Stimulated activated CD4-positive, alpha-beta T cell treated with anti-CD3 and anti-CD28 coated beads, Interleukin-15, amount 100 ng/mL, for 48 hours (primary cell): ENCODE measurements around the gene ZNF319.

Experiments used
- DNase-seq, 2 donors: peaks; one replicate each; pipeline ENCODE4 v3.0.0-alpha.2; 2020; ENCODE audit warnings: low read depth in 2 of 2

Gene ZNF319

GRCh38 chr16:58037365-58038057 lies 37.0 kb upstream of the ZNF319 start:
- no peak for DNase-seq

DNA sequence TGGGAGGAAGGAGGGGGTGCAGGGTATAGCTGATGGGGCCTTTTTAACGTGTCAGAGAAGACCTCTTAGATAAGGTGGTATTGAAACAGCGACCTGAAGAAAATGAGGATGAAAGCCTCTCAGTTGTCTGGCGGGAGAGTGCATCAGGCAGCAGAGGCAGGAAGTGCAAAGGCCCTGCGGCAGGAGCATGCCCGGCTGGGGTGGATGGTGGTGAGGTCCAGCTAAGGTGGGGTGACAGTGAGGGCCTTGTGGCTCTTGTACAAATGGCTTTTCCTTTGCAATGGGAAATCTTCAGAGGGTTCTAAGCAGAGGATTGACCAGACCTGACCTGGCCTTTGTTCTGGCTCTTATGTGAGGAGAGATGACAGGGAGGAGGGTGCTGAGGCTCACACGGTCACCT lies 36.5 kb upstream of the ZNF319 start:
- DNase-seq: no peak

GRCh38 chr16:58035356-58036170 lies 35.1 kb upstream of the ZNF319 start:
- DNase-seq: no peak

GRCh38 chr16:58034774-58035173 lies 34.3 kb upstream of the ZNF319 start:
- DNase-seq: no peak

DNA sequence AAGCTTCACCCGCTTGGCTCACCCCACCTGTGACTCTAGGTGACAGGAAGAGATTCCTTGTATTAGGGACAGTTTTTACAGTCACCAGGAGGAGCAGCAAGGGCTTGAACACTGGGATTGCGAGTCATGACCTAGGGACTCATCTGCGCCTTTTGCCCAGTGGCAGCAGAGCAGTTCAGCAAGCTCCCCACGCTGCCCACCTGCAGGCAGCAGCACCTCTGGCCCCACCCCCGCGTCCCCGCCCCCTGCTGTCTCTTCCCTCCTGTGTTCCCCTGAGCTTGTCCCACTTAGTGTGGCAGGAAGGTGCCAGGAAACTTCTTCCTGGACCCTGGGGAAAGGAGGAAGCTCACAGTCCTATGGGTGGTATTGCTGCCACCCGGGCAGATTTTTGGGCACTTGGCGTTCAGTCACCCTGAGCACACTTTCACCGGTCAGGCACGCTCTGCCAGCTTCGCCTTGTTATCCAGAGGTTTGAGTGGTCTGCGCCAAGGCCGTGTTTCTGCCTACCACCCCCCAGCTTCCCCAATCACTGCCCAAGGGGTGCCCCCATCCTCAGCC lies 33.7 kb upstream of the ZNF319 start:
- no peak for DNase-seq

- DNase-seq: no peak
Measured at GRCh38 chr16:58032710-58033293, 32.3 kb upstream of the ZNF319 start.

GRCh38 chr16:58031016-58031800 lies 30.7 kb upstream of the ZNF319 start:
- DNase-seq: no peak

DNA sequence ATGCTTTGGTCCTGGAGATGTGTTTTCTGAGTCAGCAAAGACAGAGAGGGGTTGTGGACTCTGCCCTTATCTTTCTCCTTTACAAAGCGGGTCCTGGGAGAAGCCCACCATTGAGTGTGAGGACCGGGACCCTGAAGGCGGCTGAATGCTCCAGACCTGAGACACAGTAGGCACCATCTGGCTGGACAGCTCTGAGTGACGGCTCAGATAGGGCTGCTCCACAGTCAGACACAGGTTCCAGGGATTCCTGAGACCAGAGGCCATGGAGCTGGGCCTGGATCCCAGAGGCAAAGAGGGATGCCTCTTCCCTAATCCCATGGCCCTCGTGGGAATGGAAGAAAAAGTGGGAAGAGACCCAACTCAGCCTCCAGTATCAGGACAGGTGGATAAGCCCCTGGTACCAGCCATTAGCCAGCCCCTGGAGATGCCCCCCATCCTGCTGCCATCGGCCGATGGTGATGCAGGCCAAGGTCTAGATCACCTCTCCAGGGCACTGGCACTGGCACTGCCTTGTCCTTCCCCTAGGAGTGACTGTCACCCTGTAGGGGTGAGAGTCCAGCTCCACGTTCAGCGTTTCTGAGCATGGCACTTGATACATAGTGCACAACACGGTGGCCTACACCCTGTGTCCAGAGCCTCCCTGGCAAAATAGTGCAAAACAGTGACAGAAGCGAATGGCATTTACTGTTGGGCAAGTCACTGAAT lies 29.8 kb upstream of the ZNF319 start:
- no peak for DNase-seq

- no peak for DNase-seq
Measured at GRCh38 chr16:58029410-58029809, 28.9 kb upstream of the ZNF319 start.

DNA sequence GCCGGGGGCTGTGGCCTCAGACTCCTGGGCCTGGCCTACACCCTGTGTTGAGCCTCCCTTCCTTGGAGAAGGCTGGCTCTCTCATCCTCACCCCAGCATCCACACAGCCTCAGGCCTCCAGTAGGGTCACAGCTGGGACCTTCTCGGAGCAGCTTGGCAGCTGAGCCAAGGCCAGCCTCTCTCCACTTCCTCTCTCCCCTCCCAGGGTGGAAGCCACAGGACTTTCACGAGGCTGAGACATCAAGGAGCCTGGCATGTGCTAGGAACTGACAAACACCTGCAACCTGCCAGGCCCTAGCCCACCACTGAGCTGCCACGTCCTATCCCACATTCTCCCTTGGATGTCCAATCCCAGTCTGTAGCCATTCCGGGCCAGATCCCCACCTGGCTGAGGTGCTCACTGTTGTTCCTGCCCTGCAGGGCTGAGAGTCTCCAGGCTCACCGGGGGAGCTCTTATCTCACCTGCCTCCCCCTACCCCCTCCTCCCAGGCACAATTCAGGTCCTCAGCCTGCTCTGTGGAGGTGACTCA lies 28.1 kb upstream of the ZNF319 start:
- no peak for DNase-seq

DNA sequence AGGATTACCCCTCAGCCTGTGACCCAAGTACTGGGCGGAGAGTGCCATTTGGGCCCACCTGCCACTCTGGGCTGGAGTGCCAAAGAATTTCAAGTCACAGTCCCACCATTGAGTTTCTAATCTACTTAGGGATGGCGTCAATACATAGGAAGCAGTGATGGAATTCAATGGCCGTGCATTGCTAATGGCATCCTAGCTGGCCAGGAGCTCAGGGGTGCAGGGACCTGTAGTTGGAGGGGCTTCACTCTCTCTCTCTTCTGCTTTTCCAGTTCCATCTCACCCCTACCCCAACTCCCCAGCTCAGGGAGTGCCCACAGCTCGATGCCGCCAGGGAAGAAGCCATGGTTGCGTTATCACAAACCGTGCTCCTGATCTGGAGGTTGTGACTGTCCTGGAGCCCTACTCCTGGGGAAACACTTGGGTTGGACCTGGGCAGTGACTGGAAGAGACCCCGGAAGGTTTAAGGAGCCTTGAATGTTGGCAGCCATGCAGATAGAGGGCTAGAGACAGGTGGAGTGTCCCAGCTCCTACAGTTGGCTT lies 27.5 kb upstream of the ZNF319 start:
- DNase-seq: no peak

- DNase-seq: no peak
Measured at GRCh38 chr16:58027161-58027915, 26.9 kb upstream of the ZNF319 start.

GRCh38 chr16:58026705-58027160 lies 26.3 kb upstream of the ZNF319 start:
- no peak for DNase-seq

GRCh38 chr16:58026139-58026704 lies 25.8 kb upstream of the ZNF319 start:
- no peak for DNase-seq

DNA sequence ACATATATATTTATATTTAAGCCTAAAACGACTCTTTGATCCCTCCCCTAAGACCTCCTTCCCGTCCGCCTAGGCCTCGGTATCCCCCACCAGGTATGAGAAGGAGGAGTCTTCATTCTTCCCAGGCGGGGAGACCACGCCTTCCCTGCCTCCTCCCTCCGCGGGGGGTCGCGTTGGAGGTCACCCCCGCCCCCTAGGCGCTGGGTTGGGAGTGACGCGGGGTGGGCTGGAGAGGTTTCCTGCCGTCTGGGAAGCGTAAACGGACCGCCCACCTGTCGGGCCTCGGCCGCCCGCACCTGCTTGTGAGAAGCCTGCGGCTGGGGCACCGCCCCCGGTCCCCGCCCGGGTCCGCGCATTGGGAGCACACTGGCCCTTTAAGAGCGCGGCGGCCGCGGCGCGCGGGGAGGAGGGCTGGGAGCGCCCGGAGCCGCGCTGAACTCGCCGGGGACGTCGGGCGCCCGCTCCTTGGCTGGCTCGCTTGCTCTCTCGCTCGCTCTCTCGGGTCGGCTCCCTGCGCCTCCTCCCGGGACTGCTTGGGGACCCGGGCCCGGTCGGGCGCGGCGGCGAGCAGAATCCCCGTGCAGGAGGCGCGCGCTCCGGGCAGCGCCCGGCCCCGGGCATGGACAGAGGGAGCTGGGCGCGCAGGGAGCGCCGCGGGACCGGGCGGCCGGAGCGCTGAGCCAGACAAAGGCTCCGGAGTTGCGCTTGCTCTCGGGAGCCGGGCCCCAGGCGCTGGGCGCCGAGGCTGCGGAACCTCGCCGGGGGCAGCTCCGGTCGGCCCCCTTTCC lies 25.1 kb upstream of the ZNF319 start, which contains the start of gene MMP15:
MMP15 (plus strand) TSS at position 404 of the 788 bp plus-strand sequence. CDS start 597 bp downstream, outside the sequence.
- peak in 1 of 2 donors; percentile 57 for DNase-seq

DNA sequence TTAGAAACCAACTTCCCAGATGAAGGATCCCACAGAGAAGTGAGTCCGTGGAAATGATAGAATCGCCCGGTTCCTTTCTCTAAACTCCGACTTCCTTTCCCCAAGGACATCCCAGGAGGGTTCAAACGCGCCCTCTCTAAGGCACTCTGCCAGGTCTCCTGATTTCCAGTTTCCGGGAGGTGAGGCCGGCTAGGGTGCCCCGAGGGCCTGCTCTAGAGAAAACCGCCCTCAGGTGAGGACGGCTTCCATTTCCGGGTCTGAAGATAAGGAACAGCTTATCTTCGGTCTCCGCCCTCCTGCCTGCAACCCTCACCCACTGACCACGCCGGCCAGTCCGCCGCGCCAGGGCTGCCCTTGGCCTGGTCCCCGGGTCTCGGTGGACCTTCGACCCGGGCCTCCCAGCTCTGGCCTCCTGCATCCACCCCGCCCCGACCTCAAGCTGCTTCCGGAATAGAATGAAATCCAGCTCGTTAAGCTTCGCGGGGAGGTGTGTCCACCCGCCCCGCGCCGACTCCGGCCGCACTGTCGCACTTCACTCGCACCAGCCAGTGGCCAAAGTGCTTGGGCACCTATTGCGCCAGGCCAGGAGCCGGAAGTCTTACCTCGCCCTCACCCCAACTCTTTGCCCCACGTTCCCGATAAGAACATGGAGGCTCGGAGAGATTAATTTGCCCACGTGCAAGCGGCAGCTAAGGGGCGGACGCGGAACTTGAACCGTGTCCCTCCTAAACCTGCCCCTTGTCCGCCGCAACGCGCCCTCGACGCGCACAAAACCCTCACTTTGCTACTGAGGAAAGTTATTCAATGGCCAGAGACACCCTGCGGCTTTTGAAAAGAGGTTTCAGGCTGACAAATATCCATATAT lies 24.2 kb upstream of the ZNF319 start:
- DNase-seq: no peak

GRCh38 chr16:58022601-58023371 lies 22.3 kb upstream of the ZNF319 start:
- no peak for DNase-seq
